ENCODE data around the gene TTC17. TPM values are rescaled to one million over a fixed set of nuclear protein-coding genes. Genes with fewer than 3 reads are reported as not detected.

Gene TTC17
- total and polyA plus RNA-seq, 2 of the 8 experiments (the other 6 are each of a cell fraction or from before 2014, with no cell fraction given) = 65.1 to 80.1 TPM

- H3K4me2 ChIP-seq (ENCODE audit: insufficient read depth in 1 of 2, low read depth in 2 of 2, low read length in 2 of 2) = no peak overlapping the region
- H3K4ac ChIP-seq (replicated peaks; ENCODE audit: insufficient read length, low read depth, low read length) = no peak overlapping the region
- no peaks in the 10 kb centered on the region for H3K27me3 ChIP-seq (replicated peaks in 1 of 4; ENCODE audit: control insufficient read depth in 3 of 4, extremely low read depth in 1 of 4, insufficient read depth in 3 of 4, low read length in 3 of 4)
- no peak overlapping the region for H3K27ac ChIP-seq (ENCODE audit: low read depth, low read length)
- H3K4me3 ChIP-seq (ENCODE audit: extremely low read depth in 1 of 4, insufficient read depth in 2 of 4, low read depth in 3 of 4, low read length in 4 of 4) = no peak overlapping the region
- H4K8ac ChIP-seq (ENCODE audit: extremely low read depth, insufficient read depth, low read length) = no peak overlapping the region
- ChIA-PET POLR2A (ENCODE audit: partially characterized antibody) (no interaction called here), CTCF (ENCODE audit: partially characterized antibody) (no interaction called here)
- no peak overlapping the region for H3K9ac ChIP-seq (replicated peaks in 1 of 4; ENCODE audit: extremely low read depth in 1 of 4, low read depth in 3 of 4, low read length in 3 of 4)
- no peak overlapping the region for H3K23ac ChIP-seq (ENCODE audit: insufficient read length)
- no peak overlapping the region for H4K5ac ChIP-seq (ENCODE audit: insufficient read length, low read depth, low read length)
- no peaks in the 10 kb centered on the region for H3K9me3 ChIP-seq (ENCODE audit: insufficient read depth in 2 of 2, low read depth in 1 of 2, low read length in 1 of 2)
- no peaks in the 10 kb centered on the region; the same call in 1 of the 2 replicates for H3K23me2 ChIP-seq (ENCODE audit: low read depth, low read length)
- H2BK120ac ChIP-seq (replicated peaks; ENCODE audit: low read depth, low read length) = no peak overlapping the region
- H4K91ac ChIP-seq (replicated peaks; ENCODE audit: insufficient read length, low read length) = no peak overlapping the region
- H3K4me1 ChIP-seq (replicated peaks in 1 of 4; ENCODE audit: control insufficient read depth in 3 of 4, insufficient read depth in 4 of 4, low read length in 3 of 4) = peaks cover 0 to 15% (median 3%) of the 10 kb centered on the region in 4 experiments; a peak in 3 of 7 replicates
- H3K79me1 ChIP-seq (ENCODE audit: low read depth, low read length) = no peaks in the 10 kb centered on the region
- H3K36me3 ChIP-seq (ENCODE audit: control insufficient read depth in 2 of 4, insufficient read depth in 4 of 4, low read length in 3 of 4) = no peaks in the 10 kb centered on the region
- H2BK15ac ChIP-seq (ENCODE audit: low read length) = no peak overlapping the region
- no peak overlapping the region for H3K14ac ChIP-seq (ENCODE audit: insufficient read length)
- DNase-seq (ENCODE audit: low read depth in 1 of 2, low spot score in 2 of 2) (no peak), FAIRE-seq (no peak)
- H2BK5ac ChIP-seq (ENCODE audit: low read depth, low read length) = no peak overlapping the region
- 87% methylated on average over 4 of the region's 4 CpGs; no CpG with 5 or more reads in 1 of the 2 experiments for WGBS, 2 experiments (ENCODE audit: extremely low coverage in 1 of 2, insufficient coverage in 1 of 2, insufficient read length in 1 of 2, insufficient replicate concordance in 2 of 2, low coverage in 1 of 2, low lambda C conversion rate in 2 of 2, missing lambda C conversion rate in 1 of 2)
- H2AK5ac ChIP-seq (ENCODE audit: low read depth, low read length) = no peak overlapping the region
- H2BK20ac ChIP-seq (ENCODE audit: low read length) = no peak overlapping the region
- no peak overlapping the region for H3K56ac ChIP-seq (replicated peaks; ENCODE audit: insufficient read length, low read depth, low read length)
- H4K20me1 ChIP-seq (replicated peaks in 1 of 2; ENCODE audit: control insufficient read depth in 1 of 2, insufficient read depth in 2 of 2, low read length in 2 of 2) = no peaks in the 10 kb centered on the region
- H2AFZ ChIP-seq (ENCODE audit: low read length) = no peak overlapping the region
- H2BK12ac ChIP-seq (ENCODE audit: low read depth, low read length) = no peak overlapping the region
- peaks cover 0 to 3% of the 10 kb centered on the region in 2 experiments; a peak in 2 of 4 replicates for H3K79me2 ChIP-seq (ENCODE audit: control insufficient read depth in 1 of 2, insufficient read depth in 2 of 2, low read length in 2 of 2)
- no peak overlapping the region for H3K18ac ChIP-seq (ENCODE audit: extremely low read depth, low read length)
- TF ChIP-seq CBX5 (IDR thresholded peaks at IDR 0.05; ENCODE audit: low read depth, low read length) (no peak), SIRT6 (IDR thresholded peaks at IDR 0.05; ENCODE audit: low read length) (no peak), SP2 (IDR thresholded peaks at IDR 0.05; ENCODE audit: low read length) (no peak), SUZ12 (IDR thresholded peaks at IDR 0.05; ENCODE audit: low read length) (no peak), SP4 (IDR thresholded peaks at IDR 0.05; ENCODE audit: low read length) (no peak), CREB1 (IDR thresholded peaks at IDR 0.05) (no peak), JUND (IDR thresholded peaks at IDR 0.05; ENCODE audit: low read length) (no peak), RAD21 (IDR thresholded peaks at IDR 0.05 in 1 of 2, conservative IDR thresholded peaks at IDR 0.05 in 1 of 2; ENCODE audit: low read depth in 2 of 2, low read length in 2 of 2) (no peak), TAF1 (IDR thresholded peaks at IDR 0.05; ENCODE audit: low read depth, low read length) (no peak), JUN (IDR thresholded peaks at IDR 0.05; ENCODE audit: low read depth, low read length) (no peak), POLR2A (IDR thresholded peaks at IDR 0.05; ENCODE audit: control extremely low read depth in 1 of 2, low read depth in 2 of 2, low read length in 2 of 2) (no peak), RFX5 (IDR thresholded peaks at IDR 0.05; ENCODE audit: borderline replicate concordance, low read depth, low read length) (no peak), SRF (IDR thresholded peaks at IDR 0.05; ENCODE audit: low read depth, low read length) (no peak), NANOG (IDR thresholded peaks at IDR 0.05; ENCODE audit: insufficient read depth, low read depth, low read length, poor library complexity, severe bottlenecking) (no peak), USF2 (IDR thresholded peaks at IDR 0.05; ENCODE audit: low read length) (no peak)
Observed at GRCh38 chr11:43354311-43354710, 4.4 kb upstream of the TTC17 start.

Measured in H1 (cell line).